Fibroblast of skin of right biceps (primary cell): ENCODE data around the gene TGM4.
A peak's percentile ranks its signal among the peaks of the same experiment; 100 is the strongest.
"Not testable (repeated sequence)": the region's sequence is repeated elsewhere in the genome, so short reads cannot be mapped to it uniquely, and the experiment has no call there.

ENCODE experiments used
- DNase-seq: peaks from one replicate; pipeline ENCODE4 v3.0.0-alpha.2; 2013

Gene TGM4

GRCh38 chr3:44918087-44918486 is 43.7 kb downstream of the TGM4 start:
- DNase-seq = no peak

- no peak for DNase-seq
These were observed 44.2 kb downstream of the TGM4 start for GRCh38 chr3:44918581-44918980.

GRCh38 chr3:44920081-44920480 is 45.7 kb downstream of the TGM4 start:
- DNase-seq = no peak

- peak; percentile 68 for DNase-seq
These were observed 49.4 kb downstream of the TGM4 start for GRCh38 chr3:44923632-44924456.

- no peak for DNase-seq
These were observed 50.2 kb downstream of the TGM4 start for GRCh38 chr3:44924457-44925084.

- no peak for DNase-seq
These were observed 51.8 kb downstream of the TGM4 start for GRCh38 chr3:44926172-44926571.

- no peak for DNase-seq
These were observed 52.5 kb downstream of the TGM4 start for GRCh38 chr3:44926921-44927320.

- no peak for DNase-seq
These were observed 53.0 kb downstream of the TGM4 start for GRCh38 chr3:44927371-44927770.

- no peak for DNase-seq
These were observed 55.4 kb downstream of the TGM4 start for GRCh38 chr3:44929782-44930181.

- DNase-seq = no peak
These were observed 56.5 kb downstream of the TGM4 start for GRCh38 chr3:44930911-44931310.

GRCh38 chr3:44931791-44932190 is 57.4 kb downstream of the TGM4 start:
- no peak for DNase-seq

- no peak for DNase-seq
These were observed 57.9 kb downstream of the TGM4 start for GRCh38 chr3:44932271-44932670.

- DNase-seq = no peak
These were observed 58.9 kb downstream of the TGM4 start for GRCh38 chr3:44932986-44933944.

GRCh38 chr3:44939581-44940036 is 65.2 kb downstream of the TGM4 start:
- no peak for DNase-seq

- peak; percentile 43 for DNase-seq
These were observed 68.0 kb downstream of the TGM4 start for GRCh38 chr3:44942202-44942921.

GRCh38 chr3:44948239-44948638 is 73.8 kb downstream of the TGM4 start:
- DNase-seq = no peak

- not testable (repeated sequence) for DNase-seq
These were observed 75.4 kb downstream of the TGM4 start for GRCh38 chr3:44949770-44950169.

- DNase-seq = no peak
These were observed 75.9 kb downstream of the TGM4 start for GRCh38 chr3:44950275-44950734.

- DNase-seq = no peak
These were observed 78.3 kb downstream of the TGM4 start for GRCh38 chr3:44952689-44953088.

- DNase-seq = no peak
These were observed 79.9 kb downstream of the TGM4 start for GRCh38 chr3:44954304-44954703.

- DNase-seq = no peak
These were observed 80.6 kb downstream of the TGM4 start for GRCh38 chr3:44954962-44955361.

- no peak for DNase-seq
These were observed 81.5 kb downstream of the TGM4 start for GRCh38 chr3:44955917-44956316.
